Hepatocyte (in vitro differentiated cells): Measurements from ENCODE around the gene ARFGAP1.

Source experiments
- EZH2 ChIP-seq: fragments of 200-600 bp; sonication (generic); IDR thresholded peaks from 2 replicates; pipeline ENCODE4 v1.6.1; 2016; ENCODE audit warnings: antibody characterized with exemption, mild to moderate bottlenecking, borderline replicate concordance
- TF ChIP-seq, protein P1 (sequence below): fragments of 200-600 bp; sonication (generic); IDR thresholded peaks from 2 replicates; pipeline ENCODE4 v1.5.1; 2016; ENCODE audit warnings: antibody characterized with exemption, mild to moderate bottlenecking; ENCODE audit not compliant: poor library complexity

DNA sequence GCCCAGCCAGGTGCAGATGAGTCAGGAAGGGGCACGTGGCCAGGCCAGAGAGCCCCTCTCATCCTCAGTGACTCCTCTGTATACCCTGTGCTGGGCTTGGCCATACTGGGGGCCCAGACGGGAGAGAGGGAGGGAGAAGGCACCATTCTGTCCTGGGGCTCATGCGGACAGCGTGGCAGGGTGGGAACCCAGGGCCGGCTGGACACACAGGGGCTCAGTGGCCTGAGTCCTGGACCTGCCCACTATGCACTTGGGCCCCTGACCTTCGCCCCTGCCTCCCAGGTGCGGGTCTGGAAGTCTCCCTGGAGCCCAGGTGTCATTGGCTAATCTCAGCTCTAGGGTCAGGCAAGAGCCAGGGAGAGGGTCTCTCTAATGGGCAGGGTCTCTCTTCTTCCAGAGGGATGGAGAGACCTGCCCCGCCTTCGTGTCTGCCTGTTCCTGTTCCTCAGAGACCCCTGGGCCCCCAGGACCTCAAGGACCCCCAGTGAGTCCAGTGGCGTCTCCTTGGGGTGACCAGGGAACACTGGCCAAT is 48.1 kb downstream of the ARFGAP1 start:
- TF ChIP-seq, protein P1, sequence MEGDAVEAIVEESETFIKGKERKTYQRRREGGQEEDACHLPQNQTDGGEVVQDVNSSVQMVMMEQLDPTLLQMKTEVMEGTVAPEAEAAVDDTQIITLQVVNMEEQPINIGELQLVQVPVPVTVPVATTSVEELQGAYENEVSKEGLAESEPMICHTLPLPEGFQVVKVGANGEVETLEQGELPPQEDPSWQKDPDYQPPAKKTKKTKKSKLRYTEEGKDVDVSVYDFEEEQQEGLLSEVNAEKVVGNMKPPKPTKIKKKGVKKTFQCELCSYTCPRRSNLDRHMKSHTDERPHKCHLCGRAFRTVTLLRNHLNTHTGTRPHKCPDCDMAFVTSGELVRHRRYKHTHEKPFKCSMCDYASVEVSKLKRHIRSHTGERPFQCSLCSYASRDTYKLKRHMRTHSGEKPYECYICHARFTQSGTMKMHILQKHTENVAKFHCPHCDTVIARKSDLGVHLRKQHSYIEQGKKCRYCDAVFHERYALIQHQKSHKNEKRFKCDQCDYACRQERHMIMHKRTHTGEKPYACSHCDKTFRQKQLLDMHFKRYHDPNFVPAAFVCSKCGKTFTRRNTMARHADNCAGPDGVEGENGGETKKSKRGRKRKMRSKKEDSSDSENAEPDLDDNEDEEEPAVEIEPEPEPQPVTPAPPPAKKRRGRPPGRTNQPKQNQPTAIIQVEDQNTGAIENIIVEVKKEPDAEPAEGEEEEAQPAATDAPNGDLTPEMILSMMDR = no peak
- TF ChIP-seq EZH2 = no peak
